ENCODE data around the gene CDC25B.
"Not testable (repeated sequence)": the region's sequence is repeated elsewhere in the genome, so short reads cannot be mapped to it uniquely, and the experiment has no call there.

The CDC25B gene

GRCh38 chr20:3836132-3836531 lies 40.0 kb downstream of the CDC25B start:
- Histone ChIP-seq H3K9me3 (ENCODE audit: control insufficient read depth, low read length) (peaks cover 4% of the 10 kb centered on the region), H3K4ac (ENCODE audit: low read depth in 1 of 2, low read length in 2 of 2) (no peak overlapping the region), H3K36me3 (ENCODE audit: control insufficient read depth in 1 of 2, insufficient read depth in 2 of 2, low read depth in 1 of 2, low read length in 2 of 2) (peaks cover 7 to 9% of the 10 kb centered on the region in 2 experiments), H4K91ac (ENCODE audit: low read length) (no peak overlapping the region), H3K18ac (ENCODE audit: low read depth in 1 of 2, low read length in 2 of 2) (no peak overlapping the region), H3K23ac (ENCODE audit: low read length in 2 of 2) (no peak overlapping the region), H3K4me2 (ENCODE audit: low read length, poor library complexity, severe bottlenecking) (no peak overlapping the region), H2BK15ac (ENCODE audit: low read depth, poor library complexity, severe bottlenecking) (no peak overlapping the region), H3K27ac (ENCODE audit: low read length, poor library complexity, severe bottlenecking) (no peak overlapping the region), H3K9ac (ENCODE audit: low read length) (no peak overlapping the region), H2BK5ac (ENCODE audit: low read depth, low read length, poor library complexity, severe bottlenecking) (no peak overlapping the region), H4K8ac (ENCODE audit: low read length) (no peak overlapping the region), H3K4me3 (ENCODE audit: insufficient read depth in 1 of 2, low read depth in 1 of 2, low read length in 2 of 2) (no peak overlapping the region), H2BK120ac (ENCODE audit: low read depth, low read length) (no peak overlapping the region), H3K27me3 (ENCODE audit: control insufficient read depth in 1 of 2, insufficient read depth in 1 of 2, low read length in 2 of 2) (no peaks in the 10 kb centered on the region), H2BK12ac (ENCODE audit: low read length in 2 of 2) (no peak overlapping the region), H3K4me1 (ENCODE audit: control insufficient read depth, insufficient read depth, low read depth, low read length) (no peaks in the 10 kb centered on the region), H3K14ac (ENCODE audit: low read length in 2 of 2) (no peak overlapping the region), H3K79me1 (replicated peaks; ENCODE audit: low read length, poor library complexity, severe bottlenecking) (no peaks in the 10 kb centered on the region), H2AFZ (ENCODE audit: low read depth, low read length) (no peak overlapping the region), H2AK5ac (ENCODE audit: low read length, severe bottlenecking) (no peak overlapping the region)
- 96% methylated on average over 2 of the region's 4 CpGs for WGBS
- DNase-seq = no peak

DNA sequence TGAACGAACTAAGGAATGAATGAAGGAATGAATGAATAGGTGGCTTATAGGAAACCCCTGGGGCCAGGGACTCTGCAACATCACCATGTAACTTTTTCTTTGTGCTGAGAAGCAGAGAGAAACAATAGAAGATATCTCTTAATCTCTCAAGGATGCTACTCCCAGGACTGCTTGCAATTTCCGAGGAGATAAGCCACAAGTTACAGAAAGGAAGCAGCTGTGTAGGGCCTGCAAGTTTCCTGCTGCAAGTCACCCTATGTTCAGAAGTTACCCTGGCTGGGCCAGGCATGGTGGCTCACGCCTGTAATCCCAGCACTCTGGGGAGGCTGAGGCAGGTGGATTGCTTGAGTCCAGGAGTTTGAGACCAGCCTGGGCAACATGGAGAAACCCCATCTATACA lies 43.2 kb downstream of the CDC25B start:
- WGBS = 94% methylated on average over 2 of the region's 3 CpGs

DNA sequence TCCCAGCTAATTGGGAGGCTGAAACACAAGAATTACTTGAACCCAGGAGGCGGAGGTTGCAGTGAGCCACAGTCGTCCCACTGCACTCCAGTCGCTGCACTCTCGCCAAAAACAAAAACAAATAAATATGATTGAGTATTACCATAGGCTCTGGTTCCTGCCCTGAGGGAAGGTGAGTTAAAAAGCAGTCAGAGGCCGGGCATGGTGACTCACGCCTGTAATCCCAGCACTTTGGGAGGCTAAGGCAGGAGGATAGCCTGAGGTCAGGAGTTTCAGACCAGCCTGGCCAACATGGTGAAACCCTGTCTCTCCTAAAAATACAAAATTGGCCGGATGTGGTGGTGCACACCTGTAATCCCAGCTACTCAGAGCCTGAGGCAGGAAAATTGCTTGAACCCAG lies 44.1 kb downstream of the CDC25B start:
- H4K8ac ChIP-seq (ENCODE audit: low read length); H3K4me3 ChIP-seq (ENCODE audit: insufficient read depth in 1 of 2, low read depth in 1 of 2, low read length in 2 of 2); H3K79me1 ChIP-seq (replicated peaks; ENCODE audit: low read length, poor library complexity, severe bottlenecking); H3K14ac ChIP-seq (ENCODE audit: low read length in 2 of 2); H4K91ac ChIP-seq (ENCODE audit: low read length); H2AFZ ChIP-seq (ENCODE audit: low read depth, low read length); H2BK5ac ChIP-seq (ENCODE audit: low read depth, low read length, poor library complexity, severe bottlenecking); H2BK120ac ChIP-seq (ENCODE audit: low read depth, low read length); H2BK15ac ChIP-seq (ENCODE audit: low read depth, poor library complexity, severe bottlenecking); H2AK5ac ChIP-seq (ENCODE audit: low read length, severe bottlenecking); H3K27ac ChIP-seq (ENCODE audit: low read length, poor library complexity, severe bottlenecking); H2BK12ac ChIP-seq (ENCODE audit: low read length in 2 of 2); H3K27me3 ChIP-seq (ENCODE audit: control insufficient read depth in 1 of 2, insufficient read depth in 1 of 2, low read length in 2 of 2); H3K4me1 ChIP-seq (ENCODE audit: control insufficient read depth, insufficient read depth, low read depth, low read length); H3K4me2 ChIP-seq (ENCODE audit: low read length, poor library complexity, severe bottlenecking); H3K36me3 ChIP-seq (ENCODE audit: control insufficient read depth in 1 of 2, insufficient read depth in 2 of 2, low read depth in 1 of 2, low read length in 2 of 2); H3K9me3 ChIP-seq (ENCODE audit: control insufficient read depth, low read length); H3K4ac ChIP-seq (ENCODE audit: low read depth in 1 of 2, low read length in 2 of 2); DNase-seq; H3K9ac ChIP-seq (ENCODE audit: low read length); H3K23ac ChIP-seq (ENCODE audit: low read length in 2 of 2); H3K18ac ChIP-seq (ENCODE audit: low read depth in 1 of 2, low read length in 2 of 2): not testable (repeated sequence)
- 85% methylated on average over 6 of the region's 7 CpGs for WGBS

More for the DNA sequence above, 43.2 kb downstream of the CDC25B start:
- Histone ChIP-seq H3K36me3 (ENCODE audit: control insufficient read depth in 1 of 2, insufficient read depth in 2 of 2, low read depth in 1 of 2, low read length in 2 of 2) (peaks cover 7 to 9% of the 10 kb centered on the region in 2 experiments), H2AK5ac (ENCODE audit: low read length, severe bottlenecking) (no peak overlapping the region), H3K4me1 (ENCODE audit: control insufficient read depth, insufficient read depth, low read depth, low read length) (peaks cover 3% of the 10 kb centered on the region), H3K9me3 (ENCODE audit: control insufficient read depth, low read length) (peaks cover 4% of the 10 kb centered on the region), H3K4ac (ENCODE audit: low read depth in 1 of 2, low read length in 2 of 2) (no peak overlapping the region), H3K23ac (ENCODE audit: low read length in 2 of 2) (no peak overlapping the region), H3K14ac (ENCODE audit: low read length in 2 of 2) (no peak overlapping the region), H3K4me2 (ENCODE audit: low read length, poor library complexity, severe bottlenecking) (no peak overlapping the region), H3K9ac (ENCODE audit: low read length) (no peak overlapping the region), H3K27ac (ENCODE audit: low read length, poor library complexity, severe bottlenecking) (no peak overlapping the region), H4K8ac (ENCODE audit: low read length) (no peak overlapping the region), H2BK120ac (ENCODE audit: low read depth, low read length) (no peak overlapping the region), H3K79me1 (replicated peaks; ENCODE audit: low read length, poor library complexity, severe bottlenecking) (no peaks in the 10 kb centered on the region), H3K27me3 (ENCODE audit: control insufficient read depth in 1 of 2, insufficient read depth in 1 of 2, low read length in 2 of 2) (no peaks in the 10 kb centered on the region), H2BK5ac (ENCODE audit: low read depth, low read length, poor library complexity, severe bottlenecking) (no peak overlapping the region), H3K18ac (ENCODE audit: low read depth in 1 of 2, low read length in 2 of 2) (no peak overlapping the region), H2AFZ (ENCODE audit: low read depth, low read length) (no peak overlapping the region), H2BK12ac (ENCODE audit: low read length in 2 of 2) (no peak overlapping the region), H3K4me3 (ENCODE audit: insufficient read depth in 1 of 2, low read depth in 1 of 2, low read length in 2 of 2) (no peak overlapping the region), H4K91ac (ENCODE audit: low read length) (no peak overlapping the region), H2BK15ac (ENCODE audit: low read depth, poor library complexity, severe bottlenecking) (no peak overlapping the region)
- DNase-seq = no peak

GRCh38 chr20:3842348-3842930 lies 46.3 kb downstream of the CDC25B start:
- H3K27ac ChIP-seq (ENCODE audit: low read length, poor library complexity, severe bottlenecking) = no peak overlapping the region
- H3K4me3 ChIP-seq (ENCODE audit: insufficient read depth in 1 of 2, low read depth in 1 of 2, low read length in 2 of 2) = no peak overlapping the region
- peak overlapping the region; percentile 23 for H4K91ac ChIP-seq (ENCODE audit: low read length)
- H3K4me1 ChIP-seq (ENCODE audit: control insufficient read depth, insufficient read depth, low read depth, low read length) = peaks cover 6% of the 10 kb centered on the region
- no peak overlapping the region for H2AK5ac ChIP-seq (ENCODE audit: low read length, severe bottlenecking)
- no peak overlapping the region for H4K8ac ChIP-seq (ENCODE audit: low read length)
- H3K79me1 ChIP-seq (replicated peaks; ENCODE audit: low read length, poor library complexity, severe bottlenecking) = peaks cover 3% of the 10 kb centered on the region
- peak overlapping the region; percentile 72 for H3K9ac ChIP-seq (ENCODE audit: low read length)
- H3K14ac ChIP-seq (ENCODE audit: low read length in 2 of 2) = no peak overlapping the region
- no peak overlapping the region for H2BK15ac ChIP-seq (ENCODE audit: low read depth, poor library complexity, severe bottlenecking)
- no peak overlapping the region for H2AFZ ChIP-seq (ENCODE audit: low read depth, low read length)
- WGBS = 92% methylated on average over 6 of the region's 7 CpGs
- no peak overlapping the region for H3K23ac ChIP-seq (ENCODE audit: low read length in 2 of 2)
- peak overlapping the region in 1 of 2 experiments; percentile 73 for H2BK12ac ChIP-seq (ENCODE audit: low read length in 2 of 2)
- no peaks in the 10 kb centered on the region for H3K9me3 ChIP-seq (ENCODE audit: control insufficient read depth, low read length)
- no peak overlapping the region for H3K4me2 ChIP-seq (ENCODE audit: low read length, poor library complexity, severe bottlenecking)
- H3K27me3 ChIP-seq (ENCODE audit: control insufficient read depth in 1 of 2, insufficient read depth in 1 of 2, low read length in 2 of 2) = no peaks in the 10 kb centered on the region
- DNase-seq = no peak
- peak overlapping the region in 1 of 2 experiments; percentile 38 for H3K18ac ChIP-seq (ENCODE audit: low read depth in 1 of 2, low read length in 2 of 2)
- no peak overlapping the region for H3K4ac ChIP-seq (ENCODE audit: low read depth in 1 of 2, low read length in 2 of 2)
- H2BK5ac ChIP-seq (ENCODE audit: low read depth, low read length, poor library complexity, severe bottlenecking) = no peak overlapping the region
- no peak overlapping the region for H2BK120ac ChIP-seq (ENCODE audit: low read depth, low read length)
- peaks cover 0 to 3% of the 10 kb centered on the region in 2 experiments for H3K36me3 ChIP-seq (ENCODE audit: control insufficient read depth in 1 of 2, insufficient read depth in 2 of 2, low read depth in 1 of 2, low read length in 2 of 2)

Measured in mesenchymal stem cell (in vitro differentiated cells and primary cell).